C1 segment of cervical spinal cord (tissue), 14 donors: ENCODE results near the gene AGPAT1.
"Not testable (repeated sequence)": the region's sequence is repeated elsewhere in the genome, so short reads cannot be mapped to it uniquely, and the experiment has no call there.

Experiments
- DNase-seq, 14 donors: peaks; one replicate each; lab custom pipeline; 2025; lab: John Stamatoyannopoulos, UW

The AGPAT1 gene

GRCh38 chr6:32149932-32150870 lies 25.7 kb downstream of the AGPAT1 start:
- no peak for DNase-seq

- peak in 1 of 14 donors; percentile 10 for DNase-seq
Observed at GRCh38 chr6:32149092-32149755, 26.7 kb downstream of the AGPAT1 start.

- DNase-seq: peak in 7 of 14 donors; percentile 19 to 38 (median 33)
Observed at GRCh38 chr6:32148289-32149091, 27.4 kb downstream of the AGPAT1 start.

DNA sequence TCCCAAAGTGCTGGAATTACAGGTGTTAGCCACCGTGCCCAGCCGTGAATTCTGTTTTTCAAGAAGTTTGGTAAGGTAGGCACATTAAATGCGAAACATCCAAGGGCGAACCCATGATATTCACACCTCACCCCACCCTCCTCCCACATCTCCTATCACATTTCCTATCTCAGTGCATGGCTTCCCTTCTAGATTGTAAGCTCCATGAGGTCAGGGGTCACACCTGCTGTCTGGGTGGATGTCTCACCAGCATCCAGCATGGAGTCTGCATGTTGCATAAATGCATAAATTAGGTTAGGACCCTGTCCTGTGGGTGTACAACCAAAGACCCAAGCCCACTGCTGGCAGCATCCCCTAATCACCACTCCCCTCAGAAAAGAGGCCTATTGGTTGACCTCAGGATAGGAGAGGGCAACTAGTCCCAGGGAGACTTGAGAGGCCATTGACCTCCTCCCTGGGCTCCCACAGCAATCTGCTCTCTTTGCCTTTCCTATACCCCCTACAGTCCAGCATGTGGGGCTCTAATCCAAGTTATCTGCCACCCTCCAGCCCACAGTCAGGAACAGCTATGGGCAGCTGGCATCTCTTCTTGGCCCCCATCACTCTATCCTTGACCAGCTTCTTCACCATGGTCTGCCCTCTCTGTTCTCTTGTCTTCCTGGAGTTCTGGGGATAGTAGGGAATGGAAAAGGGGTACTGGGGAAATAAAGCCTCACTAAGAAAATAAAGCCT lies 28.3 kb downstream of the AGPAT1 start:
- no peak for DNase-seq

GRCh38 chr6:32146687-32147086 lies 29.2 kb downstream of the AGPAT1 start:
- no peak for DNase-seq

- no peak for DNase-seq
Observed at GRCh38 chr6:32146287-32146686, 29.6 kb downstream of the AGPAT1 start.

DNA sequence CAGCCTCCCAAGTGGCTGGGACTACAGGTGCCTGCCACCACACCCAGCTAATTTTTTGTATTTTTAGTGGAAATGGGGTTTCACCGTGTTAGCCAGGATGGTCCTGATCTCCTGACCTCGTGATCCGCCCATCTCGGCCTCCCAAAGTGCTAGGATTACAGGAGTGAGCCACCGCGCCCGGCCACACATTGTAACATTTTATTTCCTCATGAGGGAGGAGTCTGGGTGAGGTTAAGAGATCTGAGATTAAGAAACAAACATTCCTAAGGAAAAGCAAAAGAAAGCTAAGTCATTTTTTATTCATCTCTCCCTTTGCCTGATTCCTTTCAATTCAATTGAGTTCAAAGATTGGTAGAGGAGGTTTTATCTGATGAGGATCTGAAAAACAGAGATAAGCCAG lies 31.6 kb downstream of the AGPAT1 start:
- DNase-seq: not testable (repeated sequence)

DNA sequence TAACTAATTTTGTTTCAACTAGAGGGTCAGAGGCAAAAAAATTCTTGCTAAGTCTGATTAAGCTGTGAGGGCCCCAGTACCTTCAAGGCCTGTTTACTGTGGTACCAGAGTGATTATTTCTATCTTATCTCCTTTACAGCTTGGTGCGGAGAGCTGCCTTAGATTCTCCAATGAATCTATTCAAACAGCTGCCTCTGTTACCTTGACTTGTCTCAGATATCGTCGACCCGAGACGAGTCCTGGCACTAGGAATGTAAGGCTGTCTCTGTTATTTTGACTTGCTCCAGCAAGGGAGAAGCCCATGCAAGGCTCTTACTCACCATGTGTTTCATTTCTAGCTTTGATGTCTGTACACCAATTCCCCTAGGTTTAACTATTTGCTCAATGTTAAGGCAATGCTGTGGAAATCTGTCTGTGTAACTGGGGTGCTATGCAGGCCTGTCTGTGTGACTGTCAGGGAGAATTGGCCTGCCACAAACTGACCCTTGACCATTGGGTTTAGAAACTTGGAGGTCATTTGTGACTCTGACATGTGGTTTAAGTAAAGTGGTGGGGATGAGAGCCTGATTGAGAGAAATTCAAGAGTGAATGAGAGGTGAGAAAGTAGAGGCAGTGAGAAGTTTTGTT lies 35.4 kb downstream of the AGPAT1 start:
- DNase-seq: no peak

GRCh38 chr6:32139590-32139989 lies 36.3 kb downstream of the AGPAT1 start:
- no peak for DNase-seq

- no peak for DNase-seq
Observed at GRCh38 chr6:32137454-32137853, 38.4 kb downstream of the AGPAT1 start.

- DNase-seq: no peak
Observed at GRCh38 chr6:32133786-32134185, 42.1 kb downstream of the AGPAT1 start.

DNA sequence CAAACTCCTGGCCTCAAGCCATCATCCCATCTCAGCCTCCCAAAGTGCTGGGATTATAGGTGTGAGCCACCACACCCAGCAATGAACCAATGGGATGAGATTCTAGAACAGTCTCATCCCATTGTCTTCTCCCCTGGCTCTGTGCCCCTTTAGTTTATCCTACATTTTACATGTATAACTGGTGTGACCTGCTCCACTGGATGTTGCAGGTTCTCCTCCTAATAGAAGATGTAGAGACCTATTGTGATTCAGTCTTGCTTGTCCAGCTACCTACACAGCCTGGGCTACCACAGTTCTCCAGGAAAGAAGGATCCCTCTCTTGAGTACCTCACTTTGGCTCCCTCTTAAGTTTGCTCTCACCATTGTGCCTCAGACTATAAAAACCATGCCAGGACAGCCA lies 43.8 kb downstream of the AGPAT1 start:
- no peak for DNase-seq

- DNase-seq: no peak
Observed at GRCh38 chr6:32131439-32131948, 44.4 kb downstream of the AGPAT1 start.

DNA sequence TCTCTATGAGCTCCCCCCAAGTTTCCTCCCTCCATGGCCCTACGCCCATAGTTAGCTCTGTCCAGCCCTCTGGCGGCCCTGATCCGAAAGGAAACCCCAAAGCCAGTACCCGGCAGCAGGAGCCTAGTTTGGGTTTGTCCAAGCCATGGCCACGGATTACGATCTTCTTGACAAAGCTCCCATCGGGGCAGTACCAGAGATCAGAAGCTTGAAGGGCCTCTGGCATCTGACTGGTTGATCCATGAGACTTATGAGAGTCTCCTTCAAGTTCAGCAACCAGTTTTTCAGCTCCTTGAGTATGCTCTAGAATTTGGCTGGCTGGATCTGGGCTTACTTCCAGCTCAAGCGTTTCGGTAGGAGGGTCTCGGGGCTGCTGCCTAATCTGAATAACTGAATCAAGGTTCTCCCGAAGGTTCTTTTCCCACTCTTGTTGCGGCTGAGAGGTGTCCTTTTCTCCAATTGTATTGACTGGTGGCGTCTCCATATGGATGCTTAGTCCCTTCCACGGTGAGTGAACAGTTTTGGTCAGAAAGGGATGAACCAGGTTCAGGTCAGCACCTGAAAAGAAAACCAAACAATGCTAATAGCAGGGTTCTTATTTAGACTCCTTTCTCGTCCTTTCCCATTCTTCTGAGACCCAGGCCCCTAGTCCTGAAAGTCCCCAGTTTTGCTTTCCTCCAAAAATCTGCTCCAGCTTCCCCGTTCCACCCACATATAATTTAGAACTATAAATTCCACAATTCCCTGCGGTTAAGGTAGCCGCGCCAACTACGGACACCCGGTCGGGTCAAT lies 46.4 kb downstream of the AGPAT1 start:
- no peak for DNase-seq

DNA sequence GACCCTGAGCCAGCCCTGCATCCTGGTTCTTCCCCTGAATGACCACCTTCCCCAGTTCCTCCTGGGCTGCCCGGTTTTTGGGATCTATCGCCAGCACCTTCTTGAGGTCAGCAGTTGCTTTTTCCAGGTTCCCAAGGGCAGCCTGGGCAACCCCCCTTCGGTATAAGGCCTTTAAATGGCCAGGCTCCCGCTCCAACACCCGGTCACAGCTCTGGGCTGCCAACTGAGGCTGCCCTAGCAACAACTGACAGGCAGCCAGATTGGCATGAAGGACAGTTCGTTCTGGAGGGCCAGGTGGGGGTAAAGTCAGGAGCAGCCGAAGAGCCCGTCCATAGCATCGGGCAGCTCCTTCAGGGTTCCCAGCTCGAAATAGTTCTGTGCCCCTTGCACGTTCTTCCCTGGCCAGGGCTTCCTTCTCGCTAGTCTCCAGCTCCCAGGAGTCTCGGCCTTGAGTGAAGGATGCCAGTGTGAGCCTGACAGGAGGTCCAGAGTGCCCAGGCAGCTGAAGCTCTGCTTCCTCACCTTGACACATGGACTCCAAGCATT lies 47.1 kb downstream of the AGPAT1 start:
- DNase-seq: peak in 1 of 14 donors; percentile 42

- peak; percentile 50 to 99 (median 95) for DNase-seq
Observed at GRCh38 chr6:32127717-32128592, 47.9 kb downstream of the AGPAT1 start, which contains the start of gene ATF6B. Gene ATF6B, minus strand, starts transcription at chr6:32128246. Its CDS starts 39 bp downstream, at chr6:32128207.

- no peak for DNase-seq
Observed at GRCh38 chr6:32127409-32127716, 48.5 kb downstream of the AGPAT1 start.

DNA sequence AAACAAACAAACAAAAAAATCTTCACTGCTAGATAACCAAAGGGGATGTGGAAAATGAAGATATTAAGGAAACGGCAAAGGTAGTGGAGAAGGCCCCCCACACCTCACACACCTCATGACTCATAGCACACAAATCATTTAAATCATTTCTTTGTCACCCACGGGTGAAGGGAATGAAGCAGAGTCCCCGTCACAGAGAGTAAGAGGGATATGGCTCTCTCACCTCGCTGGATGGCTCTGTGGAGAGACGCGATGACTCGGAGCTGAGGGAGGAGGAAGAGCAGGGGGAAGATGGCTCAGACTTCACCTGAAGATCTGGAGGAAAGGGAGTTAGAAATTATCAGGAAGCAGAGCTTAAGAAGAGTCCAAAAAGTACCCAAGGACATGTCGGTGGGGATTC lies 49.0 kb downstream of the AGPAT1 start:
- no peak for DNase-seq
